ENCODE data around the gene MCM5.

DNA sequence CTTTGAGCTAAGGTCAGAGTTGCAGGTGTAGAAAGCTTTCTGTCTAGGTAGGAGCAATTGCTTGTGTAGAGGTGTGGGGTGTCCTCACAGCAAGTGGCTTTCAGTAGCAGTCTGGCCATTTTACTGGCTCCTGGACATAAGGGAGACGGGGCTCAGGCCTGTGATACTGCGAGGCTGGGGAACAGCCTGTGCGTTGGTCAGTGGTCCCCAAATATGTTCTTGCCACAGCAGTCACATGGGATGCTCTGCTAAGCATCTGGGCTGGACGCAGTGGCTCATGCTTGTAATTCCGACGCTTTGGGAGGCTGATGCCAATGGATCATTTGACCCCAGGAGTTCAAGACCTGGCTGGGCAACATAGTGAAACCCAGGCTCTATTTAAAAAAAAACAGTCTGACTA lies 1.9 kb downstream of the MCM5 start:
- TF ChIP-seq EZH2 (IDR thresholded peaks at IDR 0.05) = no peak
- TF ChIP-seq POLR2AphosphoS5 (IDR thresholded peaks at IDR 0.05; ENCODE audit: borderline replicate concordance, low read depth, low read length) = no peak
